ENCODE data around the gene IL1A.

- TF ChIP-seq NFYB (CRISPR knock-in tag; conservative IDR thresholded peaks at IDR 0.05; ENCODE audit: low read depth) = no peak
- TF ChIP-seq, protein P1, sequence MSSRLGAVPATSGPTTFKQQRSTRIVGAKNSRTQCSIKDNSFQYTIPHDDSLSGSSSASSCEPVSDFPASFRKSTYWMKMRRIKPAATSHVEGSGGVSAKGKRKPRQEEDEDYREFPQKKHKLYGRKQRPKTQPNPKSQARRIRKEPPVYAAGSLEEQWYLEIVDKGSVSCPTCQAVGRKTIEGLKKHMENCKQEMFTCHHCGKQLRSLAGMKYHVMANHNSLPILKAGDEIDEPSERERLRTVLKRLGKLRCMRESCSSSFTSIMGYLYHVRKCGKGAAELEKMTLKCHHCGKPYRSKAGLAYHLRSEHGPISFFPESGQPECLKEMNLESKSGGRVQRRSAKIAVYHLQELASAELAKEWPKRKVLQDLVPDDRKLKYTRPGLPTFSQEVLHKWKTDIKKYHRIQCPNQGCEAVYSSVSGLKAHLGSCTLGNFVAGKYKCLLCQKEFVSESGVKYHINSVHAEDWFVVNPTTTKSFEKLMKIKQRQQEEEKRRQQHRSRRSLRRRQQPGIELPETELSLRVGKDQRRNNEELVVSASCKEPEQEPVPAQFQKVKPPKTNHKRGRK (CRISPR knock-in tag; IDR thresholded peaks at IDR 0.05; ENCODE audit: borderline replicate concordance) = no peak
Observed at GRCh38 chr2:112814278-112814677, 30.0 kb upstream of the IL1A start.

All from WTC11 (cell line).